Sigmoid colon (tissue), 7 donors: ENCODE data around the gene PRIM1. TPM values are rescaled to one million over a fixed set of nuclear protein-coding genes. Genes with fewer than 3 reads are reported as not detected.
A peak's percentile ranks its signal among the peaks of the same experiment; 100 is the strongest.

Experiments used
- DNase-seq: peaks from one replicate; pipeline ENCODE4 v3.0.0-alpha.2; 2019
- H3K27ac ChIP-seq, 4 donors: fragments of 200-600 bp; sonication (generic); one replicate each; pipeline ENCODE4 v1.5.1; 2016 to 2019; ENCODE audit warnings: mild to moderate bottlenecking in 1 of 4
- H3K27me3 ChIP-seq, 3 donors: fragments of 200-600 bp; sonication (generic); one replicate each; pipeline ENCODE4 v1.5.1; 2019; ENCODE audit warnings: mild to moderate bottlenecking in 1 of 3
- H3K36me3 ChIP-seq, 4 donors: fragments of 200-600 bp; sonication (generic); one replicate each; pipeline ENCODE4 v1.5.1; 2016 to 2019
- H3K4me1 ChIP-seq, 4 donors: fragments of 200-600 bp; sonication (generic); one replicate each; pipeline ENCODE4 v1.5.1; 2017 to 2019
- H3K4me3 ChIP-seq, 4 donors: fragments of 200-600 bp; sonication (generic); one replicate each; pipeline ENCODE4 v1.5.1; 2017 to 2019; ENCODE audit warnings: mild to moderate bottlenecking in 2 of 4, moderate library complexity in 1 of 4
- H3K9me3 ChIP-seq, 4 donors: fragments of 200-600 bp in 3 of 4; sonication (generic) in 3 of 4; one replicate each; pipeline versions ENCODE4 v1.5.1 to v1.6.1; 2013 to 2019
- EP300 ChIP-seq, 4 donors: sonication (generic); formaldehyde crosslinking; IDR thresholded peaks; one replicate each; pipeline ENCODE4 v1.6.1; 2017; ENCODE audit warnings: antibody characterized with exemption in 4 of 4
- POLR2A ChIP-seq, 2 donors: fragments of 450-650 bp; IDR thresholded peaks; one replicate each; pipeline ENCODE4 v1.6.1; 2016; ENCODE audit warnings: antibody characterized with exemption in 2 of 2, mild to moderate bottlenecking in 2 of 2, moderate library complexity in 2 of 2
- POLR2AphosphoS5 ChIP-seq, 4 donors: sonication (generic); formaldehyde crosslinking; IDR thresholded peaks; one replicate each; pipeline ENCODE4 v1.6.1; 2017; ENCODE audit warnings: antibody characterized with exemption in 4 of 4
- WGBS, 2 donors: extraction: QIAGEN DNeasy Blood & Tissue Kit; methylation state at CpG; one replicate each; pipeline ENCODE4 v1.1.7; 2013; 5-methylcytosine and 5-hydroxymethylcytosine counted together
- intact Hi-C: fragments of 100-400 bp; cut with DNase I; formaldehyde crosslinking; loops from one replicate; pipeline ENCODE4 v1.15.1; 2023
- polyA plus RNA-seq, 3 donors: library from polyadenylated mRNA; stranded (reverse); fragments of 200-250 nt; gene quantifications; one replicate each; pipeline ENCODE4 v1.2.3, GENCODE V29; 2013
- total RNA-seq, 4 donors: library from RNA; depleted of rRNA; stranded (reverse); fragments of >200 nt; gene quantifications; one replicate each; pipeline ENCODE4 v1.1.0, GENCODE V29; 2016
- TF ChIP-seq, protein P1 (sequence below), 4 experiments: fragments of 450-650 bp in 3 of 4; fragments of 200-600 bp in 1 of 4; IDR thresholded peaks; one replicate each; pipeline ENCODE4 v1.5.1; 2016 to 2019; ENCODE audit warnings: antibody characterized with exemption in 4 of 4, mild to moderate bottlenecking in 3 of 4, moderate library complexity in 2 of 4
- donor health status: healthy with polysubstance abuse.
- donor health status: Bipolar disorder and iron deficiency.
- donor health status: healthy.

Gene PRIM1
- total and polyA plus RNA-seq, 7 donors = 2.4 to 11.0 (median 5.8) TPM

DNA sequence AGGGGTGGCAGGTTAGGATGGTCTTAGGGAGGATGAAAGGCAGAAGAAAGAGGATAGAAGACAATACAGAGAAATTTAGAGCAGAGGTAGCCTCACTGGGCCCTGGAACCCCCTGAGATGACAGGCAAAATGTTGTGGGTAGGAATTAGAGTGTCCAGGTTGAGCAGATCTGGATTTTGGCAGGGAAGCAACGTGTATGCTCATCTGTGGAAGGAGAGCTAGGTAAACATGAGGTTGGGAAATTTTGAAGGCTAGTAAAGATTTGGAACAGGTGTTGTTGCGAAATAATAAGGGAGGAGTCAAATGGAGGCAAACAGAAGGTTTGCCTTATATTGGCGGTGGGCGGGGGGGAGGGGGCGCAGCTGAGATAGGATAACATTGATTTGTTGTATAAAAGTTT, 16.3 kb upstream of the PRIM1 start:
- intact Hi-C loops = no loop called here
- Histone ChIP-seq H3K36me3 (no peaks in the 10 kb centered on the region), H3K27me3 (no peaks in the 10 kb centered on the region), H3K27ac (peak overlapping the region in 3 of 4 donors; percentile 52 to 84 (median 52)), H3K4me3 (no peak overlapping the region), H3K4me1 (peaks cover 0 to 67% (median 49%) of the 10 kb centered on the region in 4 donors), H3K9me3 (no peaks in the 10 kb centered on the region)
- no peak for DNase-seq
- WGBS, 2 donors = 51 to 75% methylated on average over 5 of the region's 5 CpGs
- TF ChIP-seq EP300 (IDR thresholded peaks at IDR 0.05) (no peak), POLR2A (IDR thresholded peaks at IDR 0.05) (no peak), POLR2AphosphoS5 (IDR thresholded peaks at IDR 0.05) (no peak)
- TF ChIP-seq, protein P1, sequence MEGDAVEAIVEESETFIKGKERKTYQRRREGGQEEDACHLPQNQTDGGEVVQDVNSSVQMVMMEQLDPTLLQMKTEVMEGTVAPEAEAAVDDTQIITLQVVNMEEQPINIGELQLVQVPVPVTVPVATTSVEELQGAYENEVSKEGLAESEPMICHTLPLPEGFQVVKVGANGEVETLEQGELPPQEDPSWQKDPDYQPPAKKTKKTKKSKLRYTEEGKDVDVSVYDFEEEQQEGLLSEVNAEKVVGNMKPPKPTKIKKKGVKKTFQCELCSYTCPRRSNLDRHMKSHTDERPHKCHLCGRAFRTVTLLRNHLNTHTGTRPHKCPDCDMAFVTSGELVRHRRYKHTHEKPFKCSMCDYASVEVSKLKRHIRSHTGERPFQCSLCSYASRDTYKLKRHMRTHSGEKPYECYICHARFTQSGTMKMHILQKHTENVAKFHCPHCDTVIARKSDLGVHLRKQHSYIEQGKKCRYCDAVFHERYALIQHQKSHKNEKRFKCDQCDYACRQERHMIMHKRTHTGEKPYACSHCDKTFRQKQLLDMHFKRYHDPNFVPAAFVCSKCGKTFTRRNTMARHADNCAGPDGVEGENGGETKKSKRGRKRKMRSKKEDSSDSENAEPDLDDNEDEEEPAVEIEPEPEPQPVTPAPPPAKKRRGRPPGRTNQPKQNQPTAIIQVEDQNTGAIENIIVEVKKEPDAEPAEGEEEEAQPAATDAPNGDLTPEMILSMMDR (IDR thresholded peaks at IDR 0.05) = no peak

GRCh38 chr12:56766535-56766934, 14.4 kb upstream of the PRIM1 start:
- TF ChIP-seq EP300 (IDR thresholded peaks at IDR 0.05) (no peak), POLR2A (IDR thresholded peaks at IDR 0.05) (no peak)
- TF ChIP-seq, protein P1 (IDR thresholded peaks at IDR 0.05) = no peak
- Histone ChIP-seq H3K27me3 (no peaks in the 10 kb centered on the region), H3K4me3 (peak overlapping the region in 3 of 4 donors; percentile 3 to 46 (median 6)), H3K36me3 (no peaks in the 10 kb centered on the region), H3K9me3 (no peaks in the 10 kb centered on the region), H3K4me1 (peaks cover 0 to 51% (median 46%) of the 10 kb centered on the region in 4 donors), H3K27ac (peak overlapping the region in 3 of 4 donors; percentile 79 to 84 (median 83))
- WGBS, 2 donors = 72 to 90% methylated on average over 6 of the region's 6 CpGs
- intact Hi-C loops = no loop called here
- no peak for DNase-seq

- peak overlapping the region in 3 of 4 donors; percentile 79 to 84 (median 83) for H3K27ac ChIP-seq
- no peak for DNase-seq
- H3K27me3 ChIP-seq = no peaks in the 10 kb centered on the region
- intact Hi-C loops = no loop called here
- TF ChIP-seq, protein P1 (IDR thresholded peaks at IDR 0.05) = no peak
- TF ChIP-seq EP300 (IDR thresholded peaks at IDR 0.05) (no peak), POLR2AphosphoS5 (IDR thresholded peaks at IDR 0.05) (no peak), POLR2A (IDR thresholded peaks at IDR 0.05) (no peak)
- peaks cover 0 to 37% (median 32%) of the 10 kb centered on the region in 4 donors for H3K4me1 ChIP-seq
- WGBS, 2 donors = 76 to 86% methylated on average over 5 of the region's 5 CpGs
- H3K36me3 ChIP-seq = no peaks in the 10 kb centered on the region
- peak overlapping the region; percentile 38 to 46 (median 44) for H3K4me3 ChIP-seq
- no peaks in the 10 kb centered on the region for H3K9me3 ChIP-seq
These were observed 11.9 kb upstream of the PRIM1 start for GRCh38 chr12:56763753-56764657.

DNA sequence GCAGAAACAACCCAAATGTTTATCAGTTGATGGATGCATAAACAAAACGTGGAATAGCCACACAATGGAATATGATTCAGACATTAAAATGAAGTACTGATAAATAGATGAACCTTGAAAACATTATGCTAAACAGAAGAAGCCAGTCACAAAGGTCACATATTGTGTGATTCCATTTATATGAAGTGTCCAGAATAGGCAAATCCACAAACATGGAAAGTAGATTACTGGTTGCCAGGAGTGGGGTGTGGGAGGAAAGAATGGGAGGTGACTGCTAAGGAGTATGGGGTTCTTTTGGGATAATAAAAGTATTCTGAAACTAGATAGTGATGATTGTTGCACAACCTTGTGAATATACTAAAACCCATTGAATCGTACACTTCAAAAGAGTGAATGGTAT, 9.7 kb upstream of the PRIM1 start:
- no peak overlapping the region for H3K4me3 ChIP-seq
- DNase-seq = no peak
- TF ChIP-seq, protein P1 (IDR thresholded peaks at IDR 0.05) = no peak
- TF ChIP-seq POLR2AphosphoS5 (IDR thresholded peaks at IDR 0.05) (no peak), POLR2A (IDR thresholded peaks at IDR 0.05) (no peak), EP300 (IDR thresholded peaks at IDR 0.05) (no peak)
- 41 to 62% methylated on average over 2 of the region's 2 CpGs for WGBS, 2 donors
- H3K9me3 ChIP-seq = no peaks in the 10 kb centered on the region
- intact Hi-C loops = no loop called here
- peaks cover 0 to 29% (median 19%) of the 10 kb centered on the region in 4 donors for H3K4me1 ChIP-seq
- H3K27me3 ChIP-seq = no peaks in the 10 kb centered on the region
- H3K27ac ChIP-seq = no peak overlapping the region
- H3K36me3 ChIP-seq = no peaks in the 10 kb centered on the region
